WTC11 (cell line): Measurements from ENCODE around the gene RASD1.

Source experiments
- CTCF ChIP-seq: fragments of 200-600 bp; IDR thresholded peaks from 2 replicates; pipeline ENCODE4 v1.8.0; 2022; ENCODE audit warnings: antibody characterized with exemption
- ESRRA ChIP-seq: sonication (generic); formaldehyde crosslinking; IDR thresholded peaks from 2 replicates; pipeline ENCODE4 v1.8.1; 2022; ENCODE audit warnings: mild to moderate bottlenecking, missing genetic modification reagents, borderline replicate concordance
- ETV6 ChIP-seq: sonication (generic); formaldehyde crosslinking; IDR thresholded peaks from 2 replicates; pipeline ENCODE4 v1.8.1; 2022; ENCODE audit warnings: mild to moderate bottlenecking, missing genetic modification reagents
- FOXP1 ChIP-seq: sonication (generic); formaldehyde crosslinking; IDR thresholded peaks from 2 replicates; pipeline ENCODE4 v1.8.0; 2022; ENCODE audit warnings: missing genetic modification reagents, mild to moderate bottlenecking, moderate library complexity, borderline replicate concordance
- IRF1 ChIP-seq: sonication (generic); formaldehyde crosslinking; IDR thresholded peaks from 2 replicates; pipeline ENCODE4 v1.8.0; 2023; ENCODE audit warnings: missing genetic modification reagents
- JUN ChIP-seq: sonication (generic); formaldehyde crosslinking; IDR thresholded peaks from 2 replicates; pipeline ENCODE4 v1.8.0; 2023; ENCODE audit warnings: mild to moderate bottlenecking, missing genetic modification reagents
- NR2C2 ChIP-seq: sonication (generic); formaldehyde crosslinking; IDR thresholded peaks from 2 replicates; pipeline ENCODE4 v1.8.0; 2022; ENCODE audit warnings: mild to moderate bottlenecking, missing genetic modification reagents
- SP1 ChIP-seq: sonication (generic); formaldehyde crosslinking; conservative IDR thresholded peaks from 2 replicates; pipeline ENCODE4 v1.8.1; 2022; ENCODE audit warnings: missing genetic modification reagents
- TP53 ChIP-seq: sonication (generic); formaldehyde crosslinking; IDR thresholded peaks from 2 replicates; pipeline ENCODE4 v1.8.1; 2023; ENCODE audit warnings: mild to moderate bottlenecking, missing genetic modification reagents
- USF1 ChIP-seq: sonication (generic); formaldehyde crosslinking; IDR thresholded peaks from 2 replicates; pipeline ENCODE4 v1.8.0; 2022; ENCODE audit warnings: mild to moderate bottlenecking, missing genetic modification reagents
- USF2 ChIP-seq: sonication (generic); formaldehyde crosslinking; IDR thresholded peaks from 2 replicates; pipeline ENCODE4 v1.8.1; 2023; ENCODE audit warnings: mild to moderate bottlenecking, missing genetic modification reagents, moderate library complexity
- ZNF317 ChIP-seq: sonication (generic); formaldehyde crosslinking; IDR thresholded peaks from 2 replicates; pipeline ENCODE4 v1.8.1; 2023; ENCODE audit warnings: low read depth, mild to moderate bottlenecking, moderate library complexity, missing genetic modification reagents, borderline replicate concordance
- ZNF416 ChIP-seq: fragments of 250-450 bp; sonication (Bioruptor Pico); IDR thresholded peaks from 2 replicates; pipeline ENCODE4 v1.9.0; 2021; ENCODE audit warnings: mild to moderate bottlenecking, inconsistent platforms
- ZNF423 ChIP-seq: fragments of 250-450 bp; sonication (Bioruptor Pico); IDR thresholded peaks from 2 replicates; pipeline ENCODE4 v2.1.2; 2022; ENCODE audit warnings: mild to moderate bottlenecking, moderate library complexity

- TF ChIP-seq CTCF (no peak), IRF1 (CRISPR knock-in tag) (no peak), ZNF317 (CRISPR knock-in tag) (no peak), ZNF416 (CRISPR knock-in tag) (no peak), JUN (CRISPR knock-in tag) (no peak), ESRRA (CRISPR knock-in tag) (no peak), USF1 (no peak), SP1 (CRISPR knock-in tag) (no peak), ZNF423 (CRISPR knock-in tag) (no peak), ETV6 (CRISPR knock-in tag) (no peak), FOXP1 (no peak), TP53 (no peak), USF2 (CRISPR knock-in tag) (no peak), NR2C2 (no peak)
Measured at GRCh38 chr17:17507465-17508011, 11.3 kb upstream of the RASD1 start.
